ENCODE data around the gene LRRC61.
"Not testable (repeated sequence)": the region's sequence is repeated elsewhere in the genome, so short reads cannot be mapped to it uniquely, and the experiment has no call there.

The LRRC61 gene

GRCh38 chr7:150385884-150386283, 62.7 kb downstream of the LRRC61 start:
- DNase-seq, result not testable (repeated sequence)

Measured in SIG-M5 (cell line).